GM18909 (cell line): ENCODE data around the gene TRMO.

Experiments used
- ATAC-seq: cut with Tn5 transposase; IDR thresholded peaks from one replicate; pipeline ENCODE4 v1.9.1; 2021; ENCODE audit warnings: mild to moderate bottlenecking; ENCODE audit not compliant: unreplicated experiment, poor library complexity

Gene TRMO

DNA sequence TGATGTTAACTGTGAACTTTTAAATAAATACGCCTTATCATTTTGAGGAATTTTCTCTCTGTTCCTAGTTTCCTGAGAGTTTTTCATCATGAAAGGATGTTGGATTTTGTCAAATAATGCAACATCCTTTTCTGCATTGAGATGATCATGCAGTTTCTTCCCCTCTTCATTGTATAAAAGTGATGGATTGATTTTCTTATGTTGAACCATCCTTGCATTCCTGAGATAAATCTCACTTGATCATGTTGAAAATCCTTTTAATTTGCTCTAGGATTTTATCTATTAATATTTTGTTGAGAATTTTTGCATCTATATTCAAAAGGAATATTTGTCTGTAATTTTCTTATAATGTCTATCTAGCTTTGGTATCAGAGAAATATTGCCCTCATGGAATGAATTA lies 56.0 kb downstream of the TRMO start:
- ATAC-seq = no peak

DNA sequence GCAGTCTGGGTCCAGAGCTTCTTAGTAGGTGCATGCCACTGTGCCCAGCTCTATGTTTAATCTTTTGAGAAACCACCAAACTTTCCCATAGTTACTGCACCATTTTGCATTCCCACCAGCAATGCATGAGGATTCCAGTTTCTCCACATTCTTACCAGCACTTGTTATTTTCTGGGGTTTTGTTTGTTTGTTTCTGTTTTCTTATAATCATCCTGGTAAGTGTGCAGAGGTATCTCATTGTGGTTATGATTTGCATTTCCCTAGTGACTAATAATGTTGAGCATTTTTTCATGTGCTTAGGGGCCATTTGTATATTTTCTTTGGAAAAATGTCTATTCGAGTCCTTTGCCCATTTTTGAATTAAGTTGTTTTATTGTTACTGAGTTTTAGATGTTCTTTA lies 57.9 kb downstream of the TRMO start:
- ATAC-seq = no peak

DNA sequence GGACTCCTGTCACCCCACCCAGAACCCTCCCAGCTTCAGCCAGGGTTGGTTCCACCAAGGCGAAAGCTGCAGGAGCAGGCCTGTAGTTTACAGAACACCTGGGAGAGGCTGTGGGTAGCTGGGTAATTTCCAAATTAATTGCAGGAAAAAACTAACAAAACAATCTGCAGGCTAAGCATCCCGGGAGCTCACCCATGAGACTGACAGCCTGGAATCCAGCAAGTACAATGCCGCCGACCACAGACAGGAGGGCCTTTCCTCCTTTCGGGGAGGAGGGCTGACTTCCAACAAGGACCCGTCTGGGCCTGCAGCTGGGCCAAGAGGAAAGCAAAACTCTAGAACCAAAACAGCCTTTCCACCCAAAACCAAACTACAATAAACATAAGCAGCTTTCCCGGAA lies 59.0 kb downstream of the TRMO start:
- ATAC-seq = no peak

DNA sequence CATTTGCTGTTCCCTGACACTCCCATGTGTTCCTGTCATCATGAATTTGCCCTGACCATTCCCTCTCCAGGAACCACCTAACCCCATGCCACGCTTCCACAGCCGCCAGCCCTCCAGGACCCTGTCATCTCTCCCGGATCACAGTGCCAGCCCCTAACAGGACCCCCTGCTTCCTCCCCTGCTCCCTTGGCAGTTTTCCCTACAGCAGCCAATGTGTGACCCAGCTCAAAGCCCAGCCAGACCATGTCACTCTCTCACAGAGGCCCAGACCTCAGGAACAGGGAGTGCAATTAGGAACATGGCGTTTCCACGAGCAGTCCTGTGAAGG lies 61.2 kb downstream of the TRMO start:
- no peak for ATAC-seq

DNA sequence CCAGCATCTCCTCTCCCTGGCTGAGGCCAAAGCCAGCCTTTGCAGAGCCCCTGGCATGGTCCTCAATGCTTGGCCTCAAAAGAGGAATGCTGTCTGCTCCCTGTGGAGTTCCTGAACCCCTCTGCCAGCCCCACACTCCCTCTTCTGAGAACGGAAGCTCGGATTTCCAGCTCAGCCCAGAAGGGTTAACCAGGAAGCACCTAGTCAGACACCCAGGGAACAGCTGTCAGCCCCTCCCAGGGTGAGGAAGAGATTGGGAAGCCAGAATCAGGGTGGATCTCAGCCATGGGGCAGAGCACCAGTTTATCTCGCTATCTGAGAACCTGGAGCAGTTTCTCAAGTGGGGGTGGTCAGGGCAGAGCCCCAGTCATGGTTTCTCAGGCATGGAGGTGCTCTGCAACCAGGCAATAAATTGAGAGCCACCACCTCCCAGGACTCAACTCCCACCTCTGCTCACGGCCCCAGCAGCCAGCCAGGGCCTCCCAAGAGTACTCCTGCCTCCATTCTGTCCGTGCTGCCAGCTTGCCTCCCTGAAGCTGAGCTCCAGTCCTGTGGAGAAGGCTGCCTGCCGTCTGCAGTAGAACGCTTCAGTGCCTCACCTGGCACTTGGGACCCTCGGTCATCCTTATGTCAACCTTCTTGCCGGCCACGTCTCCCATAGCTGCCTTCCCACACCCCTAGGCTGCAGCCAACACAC lies 61.7 kb downstream of the TRMO start:
- ATAC-seq = no peak

DNA sequence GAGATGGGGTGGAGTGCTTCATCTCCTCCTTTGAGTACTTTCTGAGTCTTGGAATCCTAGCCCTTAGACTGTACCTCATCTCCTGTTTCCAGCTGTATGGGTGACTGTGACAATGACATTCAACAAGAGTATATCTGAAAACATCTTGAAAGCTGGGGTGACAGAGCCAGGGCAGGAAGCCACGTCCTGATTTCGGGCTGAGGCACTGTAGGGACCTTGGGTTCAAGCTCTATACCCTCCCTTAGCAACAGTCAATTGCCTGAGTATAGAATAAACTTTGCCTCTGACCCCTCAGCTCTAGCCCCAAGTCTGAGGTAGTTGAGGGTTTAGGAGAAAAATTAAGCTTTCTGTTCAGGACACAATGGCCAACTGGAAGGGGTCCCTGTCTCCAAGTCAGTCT lies 63.0 kb downstream of the TRMO start:
- ATAC-seq = no peak

DNA sequence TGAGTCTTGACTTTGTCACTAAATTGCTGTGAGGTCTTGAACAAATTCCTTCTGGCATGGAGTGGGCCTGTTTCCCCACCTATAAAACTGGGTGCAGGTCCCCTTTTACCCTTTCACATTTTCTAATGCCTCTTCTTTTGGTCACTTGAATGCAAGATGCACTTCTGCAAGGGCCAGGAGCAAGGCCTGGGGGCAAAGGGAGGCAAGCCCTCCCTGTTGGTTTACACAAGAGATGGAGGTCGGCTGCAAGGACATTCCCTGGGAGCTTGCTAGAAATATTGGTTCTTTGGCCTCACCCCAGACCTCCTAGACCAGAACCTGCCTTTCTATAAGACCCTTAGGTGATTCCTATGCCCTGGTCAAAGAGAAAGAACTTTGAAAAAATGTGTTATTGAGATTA lies 63.5 kb downstream of the TRMO start:
- no peak for ATAC-seq

DNA sequence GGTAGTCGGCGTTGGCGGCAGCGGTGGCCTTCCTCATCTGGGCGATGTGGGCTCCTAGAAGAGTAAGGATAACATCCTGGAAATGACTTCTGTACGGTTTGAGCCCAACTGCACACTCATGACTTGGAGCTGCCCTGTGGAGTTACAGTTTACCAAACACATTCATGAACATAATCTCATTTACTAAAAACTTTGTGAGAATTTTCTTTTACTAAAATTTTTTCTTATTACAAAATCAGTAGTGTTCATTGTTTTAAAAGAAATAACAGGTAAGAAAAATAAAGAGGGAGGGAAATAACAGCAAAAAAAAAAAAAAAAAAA lies 63.9 kb downstream of the TRMO start:
- no peak for ATAC-seq

DNA sequence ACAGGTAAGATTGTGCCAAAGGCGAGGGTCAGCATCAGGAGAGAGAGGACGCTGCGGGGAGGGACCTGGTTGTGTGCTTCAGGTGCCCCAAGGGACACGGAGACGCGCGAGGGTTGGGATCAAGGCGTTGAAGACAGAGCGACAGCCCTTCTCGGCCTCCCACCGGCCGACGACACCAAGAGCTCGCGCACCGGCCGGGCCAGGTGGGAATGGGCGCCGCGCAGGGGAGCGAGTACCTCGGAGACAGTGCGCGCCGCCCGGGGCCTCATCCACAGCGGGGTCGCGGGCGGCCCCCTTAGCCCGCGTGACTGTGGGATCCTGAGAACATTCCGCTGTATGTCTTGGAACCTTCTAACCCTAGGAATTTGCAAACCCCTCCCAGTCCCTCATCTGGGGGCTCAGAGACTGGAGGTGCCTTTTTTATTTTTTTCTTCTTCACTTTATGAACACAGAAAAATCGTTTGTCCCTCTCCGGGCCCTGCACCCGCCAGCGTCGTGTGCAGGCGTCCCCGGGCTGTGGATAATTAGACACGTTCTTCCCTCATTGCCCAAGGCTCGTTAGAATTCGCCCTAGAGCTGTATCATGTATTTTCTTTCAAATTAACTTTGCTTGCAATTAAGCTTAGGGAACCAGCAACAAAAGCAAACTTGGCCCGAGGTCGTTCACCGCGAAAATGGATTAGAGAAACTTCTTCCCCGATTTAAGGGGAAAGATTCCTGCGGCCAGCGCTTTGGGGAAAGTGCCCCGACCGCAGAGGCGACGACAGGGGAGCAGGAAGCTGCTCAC lies 64.5 kb downstream of the TRMO start:
- no peak for ATAC-seq

DNA sequence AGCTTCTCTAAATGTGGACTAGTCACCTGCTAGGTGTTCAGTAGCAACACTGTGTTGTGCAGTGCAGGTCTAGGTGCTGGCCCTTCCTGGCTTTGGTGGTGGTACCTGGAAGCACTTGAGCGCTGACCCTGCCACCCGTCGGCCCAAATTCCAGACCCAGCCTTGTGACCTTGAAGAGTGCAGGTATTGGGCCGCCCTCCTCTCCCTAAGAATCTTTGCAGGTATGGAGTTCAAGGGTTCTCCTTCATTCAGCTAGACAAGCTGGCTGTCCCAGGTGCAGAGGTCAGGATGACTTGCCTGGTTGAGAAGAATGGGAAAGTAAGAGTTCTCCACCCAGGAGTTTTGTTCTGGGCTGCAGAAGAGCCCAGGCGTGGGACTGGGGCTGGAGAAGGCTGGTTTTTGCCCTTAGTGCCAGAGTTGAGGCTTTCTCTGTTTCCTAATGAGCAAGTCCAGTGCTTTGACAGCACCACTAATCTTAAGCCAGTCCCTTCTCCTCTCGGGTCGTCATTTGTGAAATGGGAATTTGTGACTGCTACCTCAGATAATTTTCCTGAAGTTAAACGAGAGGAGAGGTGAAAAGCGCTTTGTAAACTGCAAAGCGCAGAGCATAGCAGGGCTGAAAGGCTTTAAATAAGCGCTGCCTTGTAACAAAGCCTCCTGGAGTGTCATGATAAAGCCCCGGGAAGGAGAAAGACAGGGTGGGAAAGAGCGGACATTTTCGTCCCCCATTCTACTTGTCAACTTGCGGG lies 65.3 kb downstream of the TRMO start:
- ATAC-seq = no peak

DNA sequence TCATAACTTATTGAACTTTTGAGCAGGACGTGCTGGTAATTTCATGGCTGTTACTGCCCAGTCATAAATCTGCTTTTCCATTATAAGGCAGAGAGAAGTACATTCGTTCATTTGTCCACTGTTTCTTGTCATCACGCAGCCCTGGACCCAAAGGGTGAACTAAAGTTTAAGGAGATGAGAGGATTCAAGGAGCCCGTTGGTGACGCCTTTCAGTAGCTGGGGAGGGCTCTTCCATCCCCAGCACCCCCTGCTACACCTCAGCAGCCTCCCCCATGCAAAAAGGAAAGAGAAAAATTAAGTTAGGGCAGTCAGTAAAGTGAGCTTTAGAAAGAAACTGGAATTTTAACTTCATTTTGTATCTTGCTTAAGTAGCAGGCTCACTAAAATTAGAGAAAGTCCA lies 66.4 kb downstream of the TRMO start:
- ATAC-seq = no peak

DNA sequence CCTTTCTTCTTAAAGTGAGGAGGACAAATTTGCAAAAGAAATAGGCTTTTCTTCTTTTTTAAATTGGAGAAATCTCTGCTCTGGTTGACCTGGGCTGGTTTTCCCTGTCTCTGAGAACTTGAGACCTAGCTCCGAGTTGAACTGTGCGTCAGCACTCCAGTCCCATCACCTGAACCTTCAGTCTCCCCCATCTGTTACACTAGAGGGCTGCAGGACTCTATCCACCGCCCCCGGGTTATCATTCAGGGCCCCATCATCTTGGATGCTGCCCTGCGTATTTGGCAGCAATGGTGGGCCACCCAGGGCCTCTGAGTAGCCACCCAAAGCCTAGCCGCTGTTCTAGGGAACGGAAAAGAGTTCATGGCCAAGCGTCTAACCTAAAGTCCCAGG lies 66.8 kb downstream of the TRMO start:
- no peak for ATAC-seq

DNA sequence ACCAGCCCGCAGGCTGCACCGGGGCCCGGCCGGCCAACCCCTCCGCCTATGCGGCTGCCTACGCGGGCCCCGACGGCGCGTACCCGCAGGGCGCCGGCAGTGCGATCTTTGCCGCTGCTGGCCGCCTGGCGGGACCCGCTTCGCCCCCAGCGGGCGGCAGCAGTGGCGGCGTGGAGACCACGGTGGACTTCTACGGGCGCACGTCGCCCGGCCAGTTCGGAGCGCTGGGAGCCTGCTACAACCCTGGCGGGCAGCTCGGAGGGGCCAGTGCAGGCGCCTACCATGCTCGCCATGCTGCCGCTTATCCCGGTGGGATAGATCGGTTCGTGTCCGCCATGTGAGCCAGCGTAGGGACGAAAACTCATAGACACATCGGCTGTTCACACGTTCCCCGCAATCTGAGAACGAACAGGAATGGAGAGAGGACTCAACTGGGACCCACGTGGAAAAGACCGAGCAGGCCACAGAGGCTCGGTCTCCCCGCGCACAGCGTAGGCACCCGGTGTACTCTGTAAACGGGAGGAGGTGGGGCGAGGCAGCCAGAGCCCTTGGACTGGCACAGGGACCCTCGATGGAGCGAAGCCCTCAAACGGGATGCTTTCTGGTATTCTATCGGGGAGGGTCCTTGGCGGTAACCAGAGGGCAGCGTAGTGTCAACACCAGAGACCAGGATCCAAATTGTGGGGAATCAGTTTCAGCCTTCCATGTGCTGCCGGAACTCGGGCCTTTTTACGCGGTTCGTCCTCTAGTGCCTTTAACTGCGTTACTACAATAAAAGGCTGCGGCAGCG lies 67.4 kb downstream of the TRMO start:
- ATAC-seq = no peak
